HS-5 (cell line): ENCODE measurements around the gene FRMD1.

ENCODE experiments used
- DNase-seq: peaks from one replicate; pipeline ENCODE4 v3.0.0-alpha.2; 2012; ENCODE audit warnings: low read depth

Gene FRMD1

DNA sequence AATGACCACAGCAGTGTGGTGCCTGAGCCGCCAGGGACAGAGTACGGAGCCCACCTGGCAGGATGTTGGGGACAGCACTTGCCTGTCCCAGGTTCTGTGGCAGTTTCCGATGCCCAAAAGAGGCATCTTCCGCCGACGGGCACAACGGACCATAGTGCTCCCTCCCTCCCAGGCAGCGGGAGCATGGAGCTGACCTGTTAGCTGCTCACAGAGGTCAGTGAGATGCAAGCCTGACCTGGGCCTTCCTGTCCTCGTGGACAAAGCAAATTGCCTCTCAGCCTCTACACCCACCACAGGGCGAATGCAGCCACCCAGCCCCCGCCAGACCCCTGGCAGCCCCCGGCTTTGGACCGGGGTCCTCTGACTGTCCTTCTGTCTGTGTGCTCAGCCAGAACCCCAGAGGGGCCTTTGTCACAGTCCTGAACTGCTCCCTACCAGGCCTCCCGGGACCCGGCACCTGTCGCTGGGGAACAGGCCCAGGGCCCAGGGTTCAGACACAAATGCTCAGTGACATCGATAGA, 16.2 kb upstream of the FRMD1 start:
- no peak for DNase-seq

DNA sequence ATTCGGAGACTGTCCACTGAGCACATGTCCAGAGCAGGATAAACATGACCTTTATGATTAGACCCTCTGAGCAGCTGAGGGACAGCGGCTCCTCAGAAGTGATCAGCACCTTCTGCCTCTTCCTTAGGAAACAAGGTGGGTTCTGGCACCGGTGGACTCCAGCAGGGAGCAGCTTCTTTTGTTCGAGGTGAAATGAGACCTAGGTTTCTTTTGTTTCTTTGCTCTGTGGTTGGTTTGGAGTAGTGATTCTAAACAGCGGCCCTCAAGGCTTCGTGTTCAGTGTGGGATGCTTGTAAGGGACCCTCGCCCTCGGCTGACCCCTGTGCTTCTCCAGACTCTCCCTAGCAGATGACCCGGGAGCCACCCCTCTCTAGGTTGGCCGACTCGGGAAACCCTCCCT, 14.6 kb upstream of the FRMD1 start:
- DNase-seq: no peak

DNA sequence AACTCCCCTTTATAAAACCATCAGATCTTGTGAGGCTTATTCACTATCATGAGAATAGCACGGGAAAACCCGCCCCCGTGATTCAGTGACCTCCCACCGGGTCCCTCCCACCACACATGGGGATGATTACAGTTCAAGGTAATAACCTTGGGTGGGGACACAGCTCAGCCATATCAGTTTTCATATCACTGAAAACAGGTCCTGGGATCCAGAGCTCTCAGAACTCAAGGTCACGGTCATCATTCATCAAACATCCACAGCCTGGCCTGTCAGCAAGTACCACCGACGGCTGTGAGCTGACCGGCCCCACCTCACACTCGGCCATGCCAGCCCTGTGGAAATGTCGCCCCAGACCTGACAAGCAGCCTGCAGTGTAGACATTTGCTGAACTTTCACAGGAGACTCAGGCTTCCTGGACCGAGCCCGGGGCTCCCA, 14.1 kb upstream of the FRMD1 start:
- no peak for DNase-seq

GRCh38 chr6:168092541-168092940, 13.5 kb upstream of the FRMD1 start:
- DNase-seq: no peak

- no peak for DNase-seq
Observed at GRCh38 chr6:168091381-168092264, 12.6 kb upstream of the FRMD1 start.

- DNase-seq: no peak
Observed at GRCh38 chr6:168090706-168091105, 11.7 kb upstream of the FRMD1 start.

GRCh38 chr6:168090064-168090690, 11.2 kb upstream of the FRMD1 start:
- no peak for DNase-seq

- no peak for DNase-seq
Observed at GRCh38 chr6:168089186-168090063, 10.4 kb upstream of the FRMD1 start.

- DNase-seq: no peak
Observed at GRCh38 chr6:168088161-168089053, 9.4 kb upstream of the FRMD1 start.

GRCh38 chr6:168087436-168088160, 8.6 kb upstream of the FRMD1 start:
- DNase-seq: no peak

DNA sequence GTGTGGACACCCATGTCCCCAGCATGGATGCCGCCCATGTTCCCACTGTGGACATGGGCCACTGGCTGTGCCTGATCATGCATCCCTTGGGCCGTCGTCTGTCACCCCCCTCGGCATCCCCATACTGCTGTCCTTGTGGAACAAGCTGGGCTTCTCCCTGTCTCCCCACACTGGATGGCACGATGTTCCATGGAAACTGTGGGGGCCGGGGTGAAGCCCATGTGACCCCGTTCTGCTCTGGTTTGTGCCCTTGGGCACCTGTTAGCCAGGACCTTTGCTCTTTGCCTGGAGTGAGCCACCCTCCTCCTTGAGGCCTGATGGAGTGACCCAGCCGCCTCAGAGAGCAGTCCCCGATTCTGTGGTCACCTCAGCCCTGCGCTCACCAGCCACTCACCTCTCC, 7.6 kb upstream of the FRMD1 start:
- no peak for DNase-seq

DNA sequence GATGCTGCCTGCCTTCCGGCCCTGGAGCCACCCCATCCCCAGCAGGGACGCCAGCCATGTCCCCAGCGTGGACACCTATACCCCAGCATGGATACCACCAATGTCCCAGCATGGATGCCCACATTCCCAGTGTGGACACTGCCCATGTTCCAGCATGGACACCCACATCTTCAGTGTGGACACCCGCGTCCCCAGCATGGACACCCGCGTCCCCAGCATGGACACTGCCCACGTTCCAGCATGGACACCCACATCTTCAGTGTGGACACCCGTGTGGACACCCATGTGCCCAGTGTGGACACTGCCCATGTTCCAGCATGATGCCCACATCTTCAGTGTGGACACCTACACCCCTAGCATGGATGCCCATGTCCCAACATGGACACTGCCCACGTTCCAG, 7.1 kb upstream of the FRMD1 start:
- DNase-seq: no peak

- DNase-seq: no peak
Observed at GRCh38 chr6:168084465-168085160, 5.6 kb upstream of the FRMD1 start.

GRCh38 chr6:168083514-168083885, 4.5 kb upstream of the FRMD1 start:
- DNase-seq: no peak

- no peak for DNase-seq
Observed at GRCh38 chr6:168082860-168083513, 4.0 kb upstream of the FRMD1 start.

- DNase-seq: no peak
Observed at GRCh38 chr6:168081858-168082546, 3.0 kb upstream of the FRMD1 start.

GRCh38 chr6:168080393-168081077, 1.5 kb upstream of the FRMD1 start:
- DNase-seq: no peak
